HCT116 (cell line): ENCODE data around the gene SLC25A45. TPM values are rescaled to one million over a fixed set of nuclear protein-coding genes. Genes with fewer than 3 reads are reported as not detected.
A peak's percentile ranks its signal among the peaks of the same experiment; 100 is the strongest.

Experiments
- ATAC-seq: fragments of 200-7000 bp; cut with Tn5 transposase; 2 replicates; pipeline ENCODE4 v1.9.1; 2020; ENCODE audit warnings: mild to moderate bottlenecking, moderate library complexity
- BruUV-seq: library from RNA; stranded (reverse); fragments of 400-500 nt; replicated peaks from 2 replicates; lab custom pipeline; 2021; lab: Mats Ljungman, UMichigan
- CTCF ChIA-PET: fragments of 300-600 bp; sonication (Branson Sonifier 250); formaldehyde crosslinking; loops from one replicate; lab custom pipeline; 2021; ENCODE audit warnings: antibody characterized with exemption; lab: Charles Lee
- POLR2A ChIA-PET: fragments of 300-600, 350-600 bp; sonication (Branson Sonifier 250); formaldehyde crosslinking; loops from one replicate; lab custom pipeline; 2021; ENCODE audit warnings: antibody characterized with exemption; lab: Charles Lee
- RAD21 ChIA-PET, 2 experiments: fragments of 300-600 bp; sonication (Branson Sonifier 250); formaldehyde crosslinking; loops; one replicate each; lab custom pipeline; 2023; ENCODE audit warnings: low total read pairs in 2 of 2; ENCODE audit not compliant: uncharacterized antibody in 2 of 2, unreplicated experiment in 2 of 2, low non-redundant PET in 1 of 2; lab: Charles Lee
- DNase-seq: peaks from one replicate; pipeline ENCODE4 v3.0.0-alpha.2; 2010; ENCODE audit warnings: low read depth, low spot score
- H2AFZ ChIP-seq: fragments of 200-600 bp; shearing (Covaris generic), sonication (generic); 2 replicates; pipeline ENCODE4 v1.6.1; 2017; ENCODE audit warnings: low read depth, mixed run types, mixed read lengths, antibody characterized with exemption, low read length; ENCODE audit not compliant: poor library complexity, severe bottlenecking
- H3K27ac ChIP-seq: 2 replicates; pipeline ENCODE4 v1.5.1; 2012; ENCODE audit warnings: low read depth, low read length
- H3K27me3 ChIP-seq: fragments of 200-600 bp; sonication (generic); 2 replicates; pipeline ENCODE4 v1.6.1; 2016; ENCODE audit warnings: mixed run types, low read length, mixed read lengths; ENCODE audit not compliant: insufficient read depth
- H3K36me3 ChIP-seq, 2 experiments: fragments of 200-500 bp in 1 of 2; fragments of 200-600 bp in 1 of 2; sonication (Bioruptor generic) in 1 of 2; sonication (generic) in 1 of 2; 2 replicates each; pipeline versions ENCODE4 v1.5.1 to v1.6.1; 2014 to 2016; ENCODE audit warnings: low read length in 2 of 2, inconsistent platforms in 1 of 2, mixed read lengths in 1 of 2, mixed run types in 1 of 2; ENCODE audit not compliant: insufficient read depth in 2 of 2, control insufficient read depth in 1 of 2
- H3K4me1 ChIP-seq, 2 experiments: fragments of 200-600 bp in 1 of 2; sonication (generic) in 1 of 2; 2 replicates each; pipeline versions ENCODE4 v1.5.1 to v1.6.1; 2012 to 2017; ENCODE audit warnings: low read length in 2 of 2, inconsistent platforms in 1 of 2, mild to moderate bottlenecking in 1 of 2, mixed read lengths in 1 of 2, mixed run types in 1 of 2, moderate library complexity in 1 of 2; ENCODE audit not compliant: insufficient read depth in 2 of 2, control insufficient read depth in 1 of 2
- H3K4me2 ChIP-seq: fragments of 200-600 bp; sonication (generic); 2 replicates; pipeline ENCODE4 v1.6.1; 2017; ENCODE audit warnings: mixed run types, low read length, mixed read lengths
- H3K4me3 ChIP-seq, 2 experiments: fragments of 200-600 bp in 1 of 2; sonication (generic) in 1 of 2; replicated peaks in 1 of 2; 2 replicates each; pipeline ENCODE4 v1.5.1; 2011 to 2016; ENCODE audit warnings: low read length in 2 of 2, control low read depth in 1 of 2, low read depth in 1 of 2, mild to moderate bottlenecking in 1 of 2, mixed read lengths in 1 of 2, mixed run types in 1 of 2
- H3K79me2 ChIP-seq: fragments of 200-600 bp; sonication (generic); 2 replicates; pipeline ENCODE4 v1.6.1; 2017; ENCODE audit warnings: mild to moderate bottlenecking, mixed run types, low read length, moderate library complexity, mixed read lengths; ENCODE audit not compliant: insufficient read depth
- H3K9ac ChIP-seq: fragments of 200-600 bp; sonication (generic); 2 replicates; pipeline ENCODE4 v1.6.1; 2016; ENCODE audit warnings: low read length, mixed read lengths
- H3K9me2 ChIP-seq: fragments of 200-600 bp; sonication (generic), shearing (Covaris generic); 2 replicates; pipeline ENCODE4 v1.6.1; 2017; ENCODE audit warnings: mixed run types, mild to moderate bottlenecking, moderate library complexity; ENCODE audit not compliant: insufficient read depth
- H3K9me3 ChIP-seq, 2 experiments: fragments of 200-500 bp in 1 of 2; fragments of 200-600 bp in 1 of 2; sonication (Bioruptor generic) in 1 of 2; sonication (generic) in 1 of 2; 2 replicates each; pipeline ENCODE4 v1.6.1; 2014 to 2017; ENCODE audit warnings: low read length in 2 of 2, mixed read lengths in 2 of 2, inconsistent platforms in 1 of 2, low read depth in 1 of 2, mild to moderate bottlenecking in 1 of 2, mixed run types in 1 of 2, moderate library complexity in 1 of 2; ENCODE audit not compliant: control insufficient read depth in 1 of 2, insufficient read depth in 1 of 2
- H4K20me1 ChIP-seq: fragments of 200-600 bp; sonication (generic), shearing (Covaris generic); 2 replicates; pipeline ENCODE4 v1.6.1; 2017; ENCODE audit warnings: mixed run types, mild to moderate bottlenecking, moderate library complexity; ENCODE audit not compliant: insufficient read depth
- CEBPB ChIP-seq: IDR thresholded peaks from 2 replicates; pipeline ENCODE4 v1.6.1; 2012; ENCODE audit warnings: low read depth
- EZH2 ChIP-seq: fragments of 200-600 bp; sonication (generic); IDR thresholded peaks from 2 replicates; pipeline ENCODE4 v1.6.1; 2017; ENCODE audit warnings: antibody characterized with exemption, mixed run types
- JUND ChIP-seq: IDR thresholded peaks from 2 replicates; pipeline ENCODE4 v1.6.1; 2012
- POLR2A ChIP-seq: IDR thresholded peaks from 2 replicates; pipeline ENCODE4 v1.7.0; 2011; ENCODE audit warnings: borderline replicate concordance; ENCODE audit not compliant: insufficient read depth, insufficient read length; ENCODE audit errors: extremely low read depth
- RAD21 ChIP-seq: IDR thresholded peaks from 2 replicates; pipeline ENCODE4 v1.6.1; 2012; ENCODE audit warnings: low read depth, mild to moderate bottlenecking
- SP1 ChIP-seq: IDR thresholded peaks from 2 replicates; pipeline ENCODE4 v1.6.1; 2012; ENCODE audit warnings: low read depth
- ZNF274 ChIP-seq: fragments of 200-500 bp; sonication (Bioruptor generic); IDR thresholded peaks from 2 replicates; pipeline ENCODE4 v1.6.1; 2014; ENCODE audit warnings: mild to moderate bottlenecking, low read depth, low read length, inconsistent platforms
- intact Hi-C: fragments of 100-400 bp; cut with micrococcal nuclease; formaldehyde crosslinking; loops from 2 replicates; pipeline ENCODE4 v1.10.0; 2022
- total RNA-seq: library from RNA; stranded (reverse); gene quantifications from one replicate; pipeline ENCODE4 v1.2.1, GENCODE V29; 2021; ENCODE audit not compliant: unreplicated experiment
- TF ChIP-seq, protein P1 (sequence below): IDR thresholded peaks from 2 replicates; pipeline ENCODE4 v1.6.1; 2011; ENCODE audit warnings: mild to moderate bottlenecking, low read length, moderate library complexity; ENCODE audit not compliant: insufficient replicate concordance; ENCODE audit errors: extremely low read depth
- TF ChIP-seq, protein P2 (sequence below): IDR thresholded peaks from 2 replicates; pipeline ENCODE4 v1.6.1; 2012

SLC25A45 gene
- total RNA-seq, 1 experiment from 2014 or later: 3.9 TPM

DNA sequence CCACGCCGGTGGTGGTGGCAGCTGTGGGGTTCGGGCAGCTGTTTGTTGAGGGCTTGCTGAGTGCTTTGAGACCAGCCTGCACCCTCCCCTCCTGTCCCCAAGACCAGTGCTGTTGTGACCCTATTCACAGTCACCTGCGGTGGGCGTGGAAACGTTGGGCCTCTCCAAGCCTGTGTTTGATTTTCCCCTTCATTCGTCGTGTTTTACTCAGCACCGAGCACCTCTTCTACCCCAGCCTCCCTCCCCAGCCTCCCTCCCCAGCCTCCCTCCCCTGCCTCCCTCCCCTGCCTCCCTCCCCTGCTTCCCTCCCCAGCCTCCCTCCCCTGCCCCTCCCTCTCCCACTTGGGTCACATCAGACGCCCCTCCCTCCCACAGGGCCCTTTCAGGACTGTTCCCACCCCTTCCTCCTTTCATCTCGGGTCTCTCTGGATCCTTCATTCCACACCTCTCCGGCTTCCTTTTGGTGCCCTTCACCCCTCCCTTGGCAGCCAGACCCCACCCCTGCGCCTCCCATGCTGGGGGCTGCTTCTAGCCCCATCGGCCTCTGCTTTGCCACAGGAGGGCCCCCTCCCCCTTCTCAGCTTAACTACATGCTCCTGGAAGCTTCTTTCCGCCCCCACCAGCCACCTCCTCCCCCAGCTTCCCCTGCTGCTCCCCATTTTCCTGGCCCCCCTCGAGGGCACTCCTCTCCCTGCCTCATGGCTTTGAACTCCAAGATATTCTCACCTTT lies 18.8 kb upstream of the SLC25A45 start:
- intact Hi-C loops: no loop called here
- Histone ChIP-seq H4K20me1 (no peaks in the 10 kb centered on the region), H3K9ac (no peak overlapping the region), H3K9me2 (no peaks in the 10 kb centered on the region), H3K27me3 (no peaks in the 10 kb centered on the region), H3K36me3 (peaks cover 16 to 22% of the 10 kb centered on the region in 2 experiments), H3K4me1 (no peaks in the 10 kb centered on the region), H3K4me3 (no peak overlapping the region), H3K27ac (no peak overlapping the region), H3K9me3 (no peaks in the 10 kb centered on the region), H3K4me2 (no peak overlapping the region), H3K79me2 (no peaks in the 10 kb centered on the region), H2AFZ (no peak overlapping the region)
- POLR2A ChIA-PET: interaction anchor here (1.2 kb wide), 1 partner anchor 15 kb away, joined by 3 read pairs; the partner anchor contains the start of gene FRMD8
- ATAC-seq: peak; percentile 16; the same call in 1 of the 2 replicates
- TF ChIP-seq JUND (no peak), SP1 (no peak), ZNF274 (no peak), EZH2 (no peak), CEBPB (no peak), RAD21 (no peak), POLR2A (no peak)
- TF ChIP-seq, protein P1, sequence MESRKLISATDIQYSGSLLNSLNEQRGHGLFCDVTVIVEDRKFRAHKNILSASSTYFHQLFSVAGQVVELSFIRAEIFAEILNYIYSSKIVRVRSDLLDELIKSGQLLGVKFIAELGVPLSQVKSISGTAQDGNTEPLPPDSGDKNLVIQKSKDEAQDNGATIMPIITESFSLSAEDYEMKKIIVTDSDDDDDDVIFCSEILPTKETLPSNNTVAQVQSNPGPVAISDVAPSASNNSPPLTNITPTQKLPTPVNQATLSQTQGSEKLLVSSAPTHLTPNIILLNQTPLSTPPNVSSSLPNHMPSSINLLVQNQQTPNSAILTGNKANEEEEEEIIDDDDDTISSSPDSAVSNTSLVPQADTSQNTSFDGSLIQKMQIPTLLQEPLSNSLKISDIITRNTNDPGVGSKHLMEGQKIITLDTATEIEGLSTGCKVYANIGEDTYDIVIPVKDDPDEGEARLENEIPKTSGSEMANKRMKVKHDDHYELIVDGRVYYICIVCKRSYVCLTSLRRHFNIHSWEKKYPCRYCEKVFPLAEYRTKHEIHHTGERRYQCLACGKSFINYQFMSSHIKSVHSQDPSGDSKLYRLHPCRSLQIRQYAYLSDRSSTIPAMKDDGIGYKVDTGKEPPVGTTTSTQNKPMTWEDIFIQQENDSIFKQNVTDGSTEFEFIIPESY: no peak
- TF ChIP-seq, protein P2, sequence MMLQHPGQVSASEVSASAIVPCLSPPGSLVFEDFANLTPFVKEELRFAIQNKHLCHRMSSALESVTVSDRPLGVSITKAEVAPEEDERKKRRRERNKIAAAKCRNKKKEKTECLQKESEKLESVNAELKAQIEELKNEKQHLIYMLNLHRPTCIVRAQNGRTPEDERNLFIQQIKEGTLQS: no peak
- no TSS peak for BruUV-seq
- RAD21 ChIA-PET: interaction anchor here in 1 of 2 experiments (0.5 kb wide), 1 partner anchor 31 kb away, joined by 3 read pairs; no protein-coding TSS in a partner anchor
- CTCF ChIA-PET: no interaction called here
- DNase-seq: no peak
